ENCODE measurements around the gene VAV3.

VAV3 gene

DNA sequence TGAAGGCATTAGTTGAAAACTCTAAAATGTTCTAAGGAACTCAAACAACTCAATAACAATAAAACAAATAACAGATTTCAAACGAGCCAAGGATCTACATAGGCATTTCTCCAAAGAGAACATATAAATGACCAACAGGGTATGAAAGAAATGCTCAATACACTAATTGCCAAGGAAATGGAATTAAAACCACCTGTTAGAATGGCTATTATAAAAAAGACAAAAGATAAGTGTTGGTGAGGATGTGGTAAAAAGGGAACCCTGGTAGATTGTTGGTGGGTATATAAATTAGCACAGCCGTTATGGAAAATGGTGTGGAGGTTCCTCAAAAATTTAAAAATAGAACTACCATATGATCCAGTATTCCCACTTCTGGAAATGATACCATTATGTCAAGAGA is 9.1 kb upstream of the VAV3 start:
- no peak for DNase-seq (ENCODE audit: low read depth in 2 of 2)

DNA sequence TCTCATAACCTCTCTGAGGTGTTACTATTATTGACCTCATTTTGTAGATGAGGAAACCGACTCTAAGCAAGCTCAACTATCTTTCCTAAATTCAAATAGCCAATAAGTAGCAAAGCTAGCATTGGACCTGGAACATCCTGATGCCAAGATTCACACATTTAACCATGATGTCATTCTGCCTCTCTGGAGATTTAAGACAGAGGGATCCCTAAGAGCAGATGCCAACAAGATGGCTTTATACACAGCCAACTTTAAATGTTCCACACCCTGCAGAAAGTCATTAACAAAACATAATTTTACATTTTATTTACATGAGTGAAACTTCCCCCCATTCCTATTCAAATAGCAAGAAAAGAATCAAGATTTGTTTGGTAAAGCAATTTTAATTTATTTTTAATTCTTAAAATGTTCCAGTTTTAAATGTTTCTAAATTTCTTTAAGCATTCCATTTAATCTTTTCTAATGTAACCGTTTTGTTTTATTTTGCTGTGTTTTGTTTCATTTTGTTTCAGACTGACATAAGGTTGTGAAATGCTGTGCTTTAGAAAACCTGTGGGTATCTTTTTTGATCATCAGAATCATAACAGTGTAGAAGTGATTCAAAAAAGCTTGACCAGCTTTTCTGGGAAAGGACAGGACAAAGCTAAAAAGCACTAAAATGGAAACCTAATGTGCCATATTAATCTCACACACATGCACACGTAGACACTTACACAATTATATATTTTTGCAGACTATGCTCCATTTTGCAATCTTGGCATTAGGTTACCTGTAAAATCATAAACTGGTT is 7.6 kb upstream of the VAV3 start:
- no peak for DNase-seq (ENCODE audit: low read depth in 2 of 2)

GRCh38 chr1:107966550-107966949 is 1.6 kb upstream of the VAV3 start:
- no peak for DNase-seq (ENCODE audit: low read depth in 2 of 2)

DNA sequence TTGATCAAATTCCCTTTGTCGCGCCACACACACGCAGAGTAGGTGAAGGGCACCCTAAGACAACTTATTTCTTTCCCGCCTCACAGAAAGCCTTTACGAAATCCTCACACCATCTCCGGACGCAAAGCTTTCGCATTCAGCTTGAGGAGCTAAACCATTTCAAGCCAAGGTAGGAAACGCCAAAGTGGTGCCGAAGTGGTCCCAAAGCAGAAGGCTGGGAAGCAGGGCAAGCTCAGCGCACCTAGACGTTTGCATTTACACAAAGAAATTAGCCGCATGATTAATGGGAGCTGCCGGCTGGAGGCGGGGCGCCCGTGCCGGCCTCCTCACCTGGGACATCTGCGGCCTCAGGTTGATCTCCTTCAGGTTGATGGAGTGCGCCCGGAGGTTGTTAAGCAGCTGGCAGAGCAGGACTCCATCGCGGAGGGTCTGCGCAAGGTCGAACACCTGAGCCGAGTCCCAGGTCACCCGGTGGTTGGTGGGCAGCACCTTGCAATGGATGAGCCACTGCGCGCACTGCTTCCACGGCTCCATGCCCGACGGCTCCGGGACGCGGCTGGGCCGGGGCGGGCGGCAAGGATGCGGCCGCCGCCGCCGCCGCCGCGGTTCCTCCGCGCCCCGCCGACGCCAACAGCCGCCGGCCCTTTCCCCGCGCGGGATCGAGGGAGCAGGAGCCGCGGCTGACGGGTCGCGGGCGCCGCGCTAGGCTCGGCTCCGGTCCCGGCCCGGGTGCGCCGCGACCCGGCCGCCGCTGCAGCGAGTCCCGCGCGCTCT is 457 bp downstream of the VAV3 start:
- no peak for DNase-seq (ENCODE audit: low read depth in 2 of 2)

GRCh38 chr1:107963601-107964335 is 1.2 kb downstream of the VAV3 start:
- DNase-seq (ENCODE audit: low read depth in 2 of 2) = peak in 1 of 2 donors; percentile 29

DNA sequence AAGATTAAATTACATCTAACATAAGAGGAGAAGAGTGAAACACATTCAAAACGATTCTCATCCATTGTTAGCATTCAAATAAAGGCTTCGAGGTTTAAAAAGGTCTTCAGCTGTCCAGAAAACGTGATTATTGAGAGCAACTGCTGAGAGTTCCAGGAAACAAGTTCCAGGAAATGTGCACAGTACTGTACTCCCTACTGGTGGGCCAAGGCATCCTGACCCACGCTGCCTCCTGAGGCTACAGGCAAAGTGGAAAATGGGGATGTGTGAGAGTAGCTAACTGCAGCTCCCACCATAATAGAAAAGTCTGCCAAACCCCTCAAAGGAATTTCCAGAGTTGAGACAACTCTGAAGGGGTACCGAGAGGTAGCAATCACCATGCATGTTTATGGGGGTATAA is 2.0 kb downstream of the VAV3 start:
- DNase-seq (ENCODE audit: low read depth in 2 of 2) = no peak

- DNase-seq (ENCODE audit: low read depth in 2 of 2) = no peak
These were observed 10.1 kb downstream of the VAV3 start for GRCh38 chr1:107954719-107955415.

- no peak for DNase-seq (ENCODE audit: low read depth in 2 of 2)
These were observed 10.9 kb downstream of the VAV3 start for GRCh38 chr1:107954126-107954525.

DNA sequence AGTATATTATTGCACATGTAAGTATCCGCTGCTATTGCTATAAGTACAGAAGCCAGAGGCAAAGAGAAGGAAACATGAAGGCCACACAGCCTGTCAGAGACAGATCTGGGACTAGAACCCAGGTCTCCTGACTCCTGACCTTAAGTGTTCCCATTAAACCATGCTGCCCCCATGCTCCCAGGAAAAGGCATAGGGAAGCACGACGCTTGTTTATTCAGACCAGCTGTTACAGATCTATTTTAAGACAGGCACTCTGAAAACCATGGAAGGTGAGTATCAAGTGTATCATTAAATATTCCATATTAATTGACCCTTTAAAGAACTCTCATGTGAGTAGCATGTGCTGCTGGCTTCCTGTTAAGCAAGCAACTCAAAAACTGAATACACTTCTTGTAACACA is 11.4 kb downstream of the VAV3 start:
- DNase-seq (ENCODE audit: low read depth in 2 of 2) = no peak

GRCh38 chr1:107952989-107953388 is 12.0 kb downstream of the VAV3 start:
- no peak for DNase-seq (ENCODE audit: low read depth in 2 of 2)

- DNase-seq (ENCODE audit: low read depth in 2 of 2) = no peak
These were observed 14.5 kb downstream of the VAV3 start for GRCh38 chr1:107950464-107950863.

DNA sequence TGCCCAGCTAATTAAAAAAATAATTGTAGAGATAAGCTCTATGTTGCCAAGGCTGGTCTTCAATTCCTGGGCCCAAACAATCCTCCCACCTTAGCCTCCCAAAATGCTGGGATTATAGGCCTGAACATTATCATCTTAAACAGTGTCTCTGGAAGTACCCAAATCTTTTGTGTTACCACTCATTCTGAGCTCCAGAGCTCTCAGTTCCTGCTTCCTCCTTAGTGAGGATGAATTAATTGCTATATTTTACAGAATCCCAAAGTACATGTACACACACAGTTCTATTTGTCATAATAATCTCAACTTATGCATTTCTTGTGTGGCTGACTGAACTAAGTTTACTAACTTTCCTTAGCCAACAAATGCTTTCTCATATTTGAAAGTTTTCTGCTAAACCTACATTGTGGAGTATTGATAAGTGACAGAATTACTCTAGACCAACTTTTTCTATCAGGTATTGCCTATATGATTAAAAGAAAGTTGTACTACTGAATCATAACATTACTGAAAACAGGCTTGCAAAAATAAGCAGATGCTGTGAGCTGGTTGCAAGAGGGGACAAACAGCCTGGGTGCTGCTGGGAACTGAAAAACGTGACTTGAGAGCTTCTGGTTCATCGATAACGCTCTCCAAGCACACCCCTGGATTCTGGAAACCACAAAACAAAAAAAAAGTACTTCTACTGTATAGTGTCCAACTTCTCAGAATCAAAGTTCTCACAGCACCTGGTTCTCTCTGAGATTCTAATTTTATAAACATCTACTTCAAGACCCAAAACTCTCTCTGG is 15.3 kb downstream of the VAV3 start:
- no peak for DNase-seq (ENCODE audit: low read depth in 2 of 2)

DNA sequence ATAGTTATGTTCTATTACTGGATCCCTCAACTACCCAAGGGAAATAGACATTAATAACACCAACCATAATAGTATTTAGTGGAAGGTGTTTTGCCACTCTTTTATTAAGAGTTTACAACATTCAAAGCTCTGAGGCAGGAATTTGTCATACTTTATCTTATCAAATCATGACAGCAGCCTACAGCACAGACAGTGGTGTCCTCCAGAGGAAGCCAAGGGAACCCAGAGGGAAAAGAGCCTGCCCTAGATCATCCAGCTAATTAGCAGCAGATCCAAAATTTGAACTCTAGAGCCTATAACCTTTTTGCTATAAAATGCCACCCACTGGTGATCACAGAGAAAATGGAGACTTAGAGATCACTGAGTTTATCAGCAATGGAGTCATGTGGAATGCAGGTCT is 18.2 kb downstream of the VAV3 start:
- no peak for DNase-seq (ENCODE audit: low read depth in 2 of 2)

GRCh38 chr1:107943694-107944093 is 21.3 kb downstream of the VAV3 start:
- DNase-seq (ENCODE audit: low read depth in 2 of 2) = no peak

DNA sequence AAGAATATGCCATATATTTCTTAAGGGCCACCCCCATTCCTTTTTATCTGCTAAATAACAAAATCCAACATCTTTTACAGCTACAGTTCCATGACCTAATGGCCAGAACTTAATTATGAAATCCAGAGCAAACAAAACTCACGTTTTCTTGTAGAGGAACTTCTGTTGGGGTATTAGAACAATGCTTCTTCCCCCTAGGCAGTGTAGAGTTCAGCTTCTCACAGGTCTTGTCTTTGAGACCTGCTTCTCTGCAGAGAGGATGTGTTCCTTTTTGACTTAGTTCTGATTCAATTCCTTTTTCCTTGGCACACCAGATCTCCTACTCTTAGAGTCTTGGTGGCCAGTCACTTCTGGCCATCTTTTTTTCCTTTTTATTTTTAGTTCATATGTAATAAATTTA is 22.2 kb downstream of the VAV3 start:
- DNase-seq (ENCODE audit: low read depth in 2 of 2) = no peak

- DNase-seq (ENCODE audit: low read depth in 2 of 2) = no peak
These were observed 23.4 kb downstream of the VAV3 start for GRCh38 chr1:107941531-107941930.

GRCh38 chr1:107941123-107941522 is 23.9 kb downstream of the VAV3 start:
- DNase-seq (ENCODE audit: low read depth in 2 of 2) = no peak

GRCh38 chr1:107940701-107941100 is 24.3 kb downstream of the VAV3 start:
- no peak for DNase-seq (ENCODE audit: low read depth in 2 of 2)

GRCh38 chr1:107940017-107940577 is 24.9 kb downstream of the VAV3 start:
- DNase-seq (ENCODE audit: low read depth in 2 of 2) = no peak

GRCh38 chr1:107939256-107939655 is 25.7 kb downstream of the VAV3 start:
- DNase-seq (ENCODE audit: low read depth in 2 of 2) = no peak

Measured in stimulated activated CD8-positive, alpha-beta memory T cell treated with anti-CD3 and anti-CD28 coated beads, Interleukin-15, amount 100 ng/mL, for 4 hours (primary cell).